ENCODE measurements around the gene SSTR1. TPM values are rescaled to one million over a fixed set of nuclear protein-coding genes. Genes with fewer than 3 reads are reported as not detected.

SSTR1 gene
- total RNA-seq, 2 experiments from 2014 or later: not detected

DNA sequence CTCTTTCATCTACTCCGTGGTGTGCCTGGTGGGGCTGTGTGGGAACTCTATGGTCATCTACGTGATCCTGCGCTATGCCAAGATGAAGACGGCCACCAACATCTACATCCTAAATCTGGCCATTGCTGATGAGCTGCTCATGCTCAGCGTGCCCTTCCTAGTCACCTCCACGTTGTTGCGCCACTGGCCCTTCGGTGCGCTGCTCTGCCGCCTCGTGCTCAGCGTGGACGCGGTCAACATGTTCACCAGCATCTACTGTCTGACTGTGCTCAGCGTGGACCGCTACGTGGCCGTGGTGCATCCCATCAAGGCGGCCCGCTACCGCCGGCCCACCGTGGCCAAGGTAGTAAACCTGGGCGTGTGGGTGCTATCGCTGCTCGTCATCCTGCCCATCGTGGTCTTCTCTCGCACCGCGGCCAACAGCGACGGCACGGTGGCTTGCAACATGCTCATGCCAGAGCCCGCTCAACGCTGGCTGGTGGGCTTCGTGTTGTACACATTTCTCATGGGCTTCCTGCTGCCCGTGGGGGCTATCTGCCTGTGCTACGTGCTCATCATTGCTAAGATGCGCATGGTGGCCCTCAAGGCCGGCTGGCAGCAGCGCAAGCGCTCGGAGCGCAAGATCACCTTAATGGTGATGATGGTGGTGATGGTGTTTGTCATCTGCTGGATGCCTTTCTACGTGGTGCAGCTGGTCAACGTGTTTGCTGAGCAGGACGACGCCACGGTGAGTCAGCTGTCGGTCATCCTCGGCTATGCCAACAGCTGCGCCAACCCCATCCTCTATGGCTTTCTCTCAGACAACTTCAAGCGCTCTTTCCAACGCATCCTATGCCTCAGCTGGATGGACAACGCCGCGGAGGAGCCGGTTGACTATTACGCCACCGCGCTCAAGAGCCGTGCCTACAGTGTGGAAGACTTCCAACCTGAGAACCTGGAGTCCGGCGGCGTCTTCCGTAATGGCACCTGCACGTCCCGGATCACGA is 2.2 kb downstream of the SSTR1 start:
- Mint-ChIP-seq H3K4me1 (ENCODE audit: low read depth) (peaks cover 23% of the 10 kb centered on the region), H3K27ac (no peak overlapping the region), H3K4me3 (no peak overlapping the region), H3K9me3 (no peaks in the 10 kb centered on the region), H3K36me3 (ENCODE audit: low read depth) (no peaks in the 10 kb centered on the region), H3K27me3 (peaks cover 59% of the 10 kb centered on the region)
- no peak for TF ChIP-seq CTCF (IDR thresholded peaks at IDR 0.05)
- ChIA-PET CTCF (interaction anchor here (2.8 kb wide), 1 partner anchor 12 kb away, joined by 14 read pairs; no protein-coding TSS in a partner anchor), POLR2A (no interaction called here)
- intact Hi-C loops (cut with micrococcal nuclease): no loop called here
- ATAC-seq (no peak), DNase-seq (peak; percentile 10)

- ChIA-PET POLR2A (no interaction called here), CTCF (no interaction called here)
- Mint-ChIP-seq H3K36me3 (ENCODE audit: low read depth) (no peaks in the 10 kb centered on the region), H3K4me1 (ENCODE audit: low read depth) (peaks cover 23% of the 10 kb centered on the region), H3K27me3 (peaks cover 58% of the 10 kb centered on the region), H3K4me3 (no peak overlapping the region), H3K27ac (no peak overlapping the region), H3K9me3 (no peaks in the 10 kb centered on the region)
- TF ChIP-seq CTCF (IDR thresholded peaks at IDR 0.05): no peak
- intact Hi-C loops (cut with micrococcal nuclease): no loop called here
- ATAC-seq (no peak), DNase-seq (no peak)
Measured at GRCh38 chr14:38210587-38211216, 3.0 kb downstream of the SSTR1 start.

- TF ChIP-seq CTCF (IDR thresholded peaks at IDR 0.05): no peak
- ChIA-PET POLR2A (no interaction called here), CTCF (no interaction called here)
- DNase-seq: no peak
- no peak overlapping the region for H3K4me3 Mint-ChIP-seq
- H3K27ac Mint-ChIP-seq: no peak overlapping the region
- H3K9me3 Mint-ChIP-seq: no peaks in the 10 kb centered on the region
- H3K4me1 Mint-ChIP-seq (ENCODE audit: low read depth): peaks cover 23% of the 10 kb centered on the region
- no peak for ATAC-seq
- peaks cover 55% of the 10 kb centered on the region for H3K27me3 Mint-ChIP-seq
- intact Hi-C loops (cut with micrococcal nuclease): no loop called here
- no peaks in the 10 kb centered on the region for H3K36me3 Mint-ChIP-seq (ENCODE audit: low read depth)
Measured at GRCh38 chr14:38211255-38211735, 3.6 kb downstream of the SSTR1 start.

GRCh38 chr14:38212111-38212510 is 4.4 kb downstream of the SSTR1 start:
- CTCF ChIA-PET: no interaction called here

More at GRCh38 chr14:38212111-38212510, 4.4 kb downstream of the SSTR1 start:
- intact Hi-C loops (cut with micrococcal nuclease): no loop called here
- H3K36me3 Mint-ChIP-seq (ENCODE audit: low read depth): no peaks in the 10 kb centered on the region
- POLR2A ChIA-PET: no interaction called here
- H3K9me3 Mint-ChIP-seq: no peaks in the 10 kb centered on the region
- no peak for DNase-seq
- H3K4me3 Mint-ChIP-seq: no peak overlapping the region
- no peak for ATAC-seq
- peaks cover 52% of the 10 kb centered on the region for H3K27me3 Mint-ChIP-seq
- no peak for TF ChIP-seq CTCF (IDR thresholded peaks at IDR 0.05)
- no peak overlapping the region for H3K27ac Mint-ChIP-seq
- H3K4me1 Mint-ChIP-seq (ENCODE audit: low read depth): peaks cover 23% of the 10 kb centered on the region
